Calu3 (cell line): Measurements from ENCODE around the gene MRPL4. TPM values are rescaled to one million over a fixed set of nuclear protein-coding genes. Genes with fewer than 3 reads are reported as not detected.

Experiments used
- BruUV-seq: library from RNA; stranded (reverse); fragments of 400-500 nt; replicated peaks from 2 replicates; lab custom pipeline; 2021; lab: Mats Ljungman, UMichigan
- CTCF ChIA-PET: fragments of 300-600 bp; sonication (Branson Sonifier 250); formaldehyde crosslinking; loops from one replicate; lab custom pipeline; 2022; ENCODE audit warnings: antibody characterized with exemption; lab: Charles Lee
- DNase-seq: peaks from one replicate; pipeline ENCODE4 v3.0.0; 2022
- H3K27ac Mint-ChIP-seq: one replicate; pipeline ENCODE4 v1.8.0; 2022; ENCODE audit warnings: mixed read lengths; ENCODE audit not compliant: unreplicated experiment
- H3K27me3 Mint-ChIP-seq: one replicate; pipeline ENCODE4 v1.8.0; 2022; ENCODE audit warnings: mixed read lengths; ENCODE audit not compliant: unreplicated experiment
- H3K36me3 Mint-ChIP-seq: one replicate; pipeline ENCODE4 v1.8.0; 2022; ENCODE audit warnings: mild to moderate bottlenecking, moderate library complexity, mixed read lengths; ENCODE audit not compliant: insufficient read depth, unreplicated experiment
- H3K4me1 Mint-ChIP-seq: one replicate; pipeline ENCODE4 v1.8.0; 2022; ENCODE audit warnings: mild to moderate bottlenecking, low read depth, mixed read lengths; ENCODE audit not compliant: unreplicated experiment
- H3K4me3 Mint-ChIP-seq: one replicate; pipeline ENCODE4 v1.8.0; 2022; ENCODE audit warnings: mild to moderate bottlenecking, low read depth, moderate library complexity, mixed read lengths; ENCODE audit not compliant: unreplicated experiment
- H3K9me3 Mint-ChIP-seq: one replicate; pipeline ENCODE4 v1.8.0; 2022; ENCODE audit warnings: low read depth, mixed read lengths; ENCODE audit not compliant: unreplicated experiment
- intact Hi-C: fragments of 100-400 bp; cut with micrococcal nuclease; formaldehyde crosslinking; loops from one replicate; pipeline ENCODE4 v1.10.0; 2022; ENCODE audit not compliant: unreplicated experiment
- total RNA-seq: library from RNA; stranded (reverse); gene quantifications from 2 replicates; pipeline ENCODE4 v1.2.3, GENCODE V29; 2022
- TF ChIP-seq, protein P1 (sequence below): fragments of 200-600 bp; IDR thresholded peaks from one replicate; pipeline ENCODE4 v1.8.0; 2022; ENCODE audit warnings: antibody characterized with exemption; ENCODE audit not compliant: unreplicated experiment

MRPL4 gene
- total RNA-seq, 1 experiment from 2014 or later, result 60.4 TPM

GRCh38 chr19:10258080-10258710, 6.2 kb downstream of the MRPL4 start:
- no peaks in the 10 kb centered on the region for H3K27me3 Mint-ChIP-seq
- peaks cover 18% of the 10 kb centered on the region for H3K36me3 Mint-ChIP-seq
- CTCF ChIA-PET, result interaction anchor here (0.6 to 3.9 kb wide), 10 partner anchors 12 to 162 kb away, joined by 3 to 52 read pairs (median 7); partner anchors contain the start of genes ICAM1 and TYK2
- TF ChIP-seq, protein P1, sequence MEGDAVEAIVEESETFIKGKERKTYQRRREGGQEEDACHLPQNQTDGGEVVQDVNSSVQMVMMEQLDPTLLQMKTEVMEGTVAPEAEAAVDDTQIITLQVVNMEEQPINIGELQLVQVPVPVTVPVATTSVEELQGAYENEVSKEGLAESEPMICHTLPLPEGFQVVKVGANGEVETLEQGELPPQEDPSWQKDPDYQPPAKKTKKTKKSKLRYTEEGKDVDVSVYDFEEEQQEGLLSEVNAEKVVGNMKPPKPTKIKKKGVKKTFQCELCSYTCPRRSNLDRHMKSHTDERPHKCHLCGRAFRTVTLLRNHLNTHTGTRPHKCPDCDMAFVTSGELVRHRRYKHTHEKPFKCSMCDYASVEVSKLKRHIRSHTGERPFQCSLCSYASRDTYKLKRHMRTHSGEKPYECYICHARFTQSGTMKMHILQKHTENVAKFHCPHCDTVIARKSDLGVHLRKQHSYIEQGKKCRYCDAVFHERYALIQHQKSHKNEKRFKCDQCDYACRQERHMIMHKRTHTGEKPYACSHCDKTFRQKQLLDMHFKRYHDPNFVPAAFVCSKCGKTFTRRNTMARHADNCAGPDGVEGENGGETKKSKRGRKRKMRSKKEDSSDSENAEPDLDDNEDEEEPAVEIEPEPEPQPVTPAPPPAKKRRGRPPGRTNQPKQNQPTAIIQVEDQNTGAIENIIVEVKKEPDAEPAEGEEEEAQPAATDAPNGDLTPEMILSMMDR, result no peak
- no peaks in the 10 kb centered on the region for H3K9me3 Mint-ChIP-seq
- H3K27ac Mint-ChIP-seq, result no peak overlapping the region
- BruUV-seq, result no TSS peak
- intact Hi-C loops, result no loop called here
- no peak for DNase-seq
- H3K4me1 Mint-ChIP-seq, result no peaks in the 10 kb centered on the region
- H3K4me3 Mint-ChIP-seq, result no peak overlapping the region

DNA sequence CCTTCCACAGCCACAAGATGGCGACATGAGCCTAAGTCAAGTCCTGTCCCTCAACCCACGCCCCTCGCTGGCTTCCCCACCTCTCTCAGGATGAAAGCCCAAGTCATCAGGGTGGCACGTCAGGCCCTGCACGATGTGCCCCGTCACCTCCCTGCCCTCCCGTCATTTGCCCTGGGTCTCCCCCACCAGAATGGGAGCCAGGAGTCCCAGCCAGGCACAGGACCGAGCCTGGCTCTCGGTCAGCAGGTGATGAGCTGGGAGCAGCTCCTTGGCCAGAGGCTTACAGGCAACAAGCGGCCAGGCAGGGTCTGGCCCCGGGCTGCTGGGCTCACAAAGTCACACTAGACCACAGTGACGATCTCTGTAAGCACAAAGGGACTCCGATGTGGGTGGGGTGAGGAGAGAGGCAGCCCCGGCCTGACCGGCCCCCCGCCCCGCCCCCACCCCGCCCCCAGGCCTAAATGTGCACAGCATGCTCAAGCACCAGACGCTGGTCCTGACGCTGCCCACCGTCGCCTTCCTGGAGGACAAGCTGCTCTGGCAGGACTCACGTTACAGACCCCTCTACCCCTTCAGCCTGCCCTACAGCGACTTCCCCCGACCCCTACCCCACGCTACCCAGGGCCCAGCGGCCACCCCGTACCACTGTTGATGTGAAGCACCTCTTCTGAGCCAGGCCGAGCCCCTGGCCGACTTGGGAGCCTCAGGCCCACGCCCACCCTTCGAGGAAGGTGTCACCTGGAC, 7.3 kb downstream of the MRPL4 start:
- H3K4me1 Mint-ChIP-seq, result no peaks in the 10 kb centered on the region
- no TSS peak for BruUV-seq
- no peak overlapping the region for H3K4me3 Mint-ChIP-seq
- H3K27me3 Mint-ChIP-seq, result no peaks in the 10 kb centered on the region
- no peak overlapping the region for H3K27ac Mint-ChIP-seq
- peaks cover 9% of the 10 kb centered on the region for H3K36me3 Mint-ChIP-seq
- TF ChIP-seq, protein P1, result peak; percentile 57
- peak; percentile 87 for DNase-seq
- H3K9me3 Mint-ChIP-seq, result no peaks in the 10 kb centered on the region
- intact Hi-C loops, result no loop called here
- CTCF ChIA-PET, result interaction anchor here (0.6 to 3.9 kb wide), 16 partner anchors 11 to 163 kb away, joined by 3 to 52 read pairs (median 4); partner anchors contain the start of genes CDC37, ICAM1 and TYK2

GRCh38 chr19:10260141-10260584, 8.1 kb downstream of the MRPL4 start:
- Mint-ChIP-seq H3K27ac (peak overlapping the region; percentile 88), H3K4me1 (no peaks in the 10 kb centered on the region), H3K36me3 (peaks cover 9% of the 10 kb centered on the region), H3K27me3 (no peaks in the 10 kb centered on the region), H3K4me3 (peak overlapping the region; percentile 34), H3K9me3 (no peaks in the 10 kb centered on the region)
- intact Hi-C loops, result loop anchor here (2.0 kb wide), 1 partner anchor 129 kb away; no protein-coding TSS in a partner anchor
- CTCF ChIA-PET, result interaction anchor here (0.7 to 3.9 kb wide), 8 partner anchors 10 to 143 kb away, joined by 3 to 52 read pairs (median 8); partner anchors contain the start of genes CDC37, ICAM1 and TYK2
- no TSS peak for BruUV-seq
- TF ChIP-seq, protein P1, result no peak
- peak; percentile 67 for DNase-seq

- no peak for DNase-seq
- TF ChIP-seq, protein P1, result no peak
- peaks cover 9% of the 10 kb centered on the region for H3K36me3 Mint-ChIP-seq
- intact Hi-C loops, result no loop called here
- H3K27ac Mint-ChIP-seq, result no peak overlapping the region
- BruUV-seq, result no TSS peak
- no peak overlapping the region for H3K4me3 Mint-ChIP-seq
- no peaks in the 10 kb centered on the region for H3K9me3 Mint-ChIP-seq
- CTCF ChIA-PET, result no interaction called here
- peaks cover 8% of the 10 kb centered on the region for H3K4me1 Mint-ChIP-seq
- H3K27me3 Mint-ChIP-seq, result no peaks in the 10 kb centered on the region
Measured at GRCh38 chr19:10262771-10263170, 10.8 kb downstream of the MRPL4 start.
